GM18867 (cell line): ENCODE measurements around the gene CCDC89.
"Not testable (repeated sequence)": the region's sequence is repeated elsewhere in the genome, so short reads cannot be mapped to it uniquely, and the experiment has no call there.

Source experiments
- ATAC-seq: cut with Tn5 transposase; IDR thresholded peaks from one replicate; pipeline ENCODE4 v1.9.1; 2021; ENCODE audit warnings: mild to moderate bottlenecking, moderate library complexity; ENCODE audit not compliant: unreplicated experiment

CCDC89 gene

DNA sequence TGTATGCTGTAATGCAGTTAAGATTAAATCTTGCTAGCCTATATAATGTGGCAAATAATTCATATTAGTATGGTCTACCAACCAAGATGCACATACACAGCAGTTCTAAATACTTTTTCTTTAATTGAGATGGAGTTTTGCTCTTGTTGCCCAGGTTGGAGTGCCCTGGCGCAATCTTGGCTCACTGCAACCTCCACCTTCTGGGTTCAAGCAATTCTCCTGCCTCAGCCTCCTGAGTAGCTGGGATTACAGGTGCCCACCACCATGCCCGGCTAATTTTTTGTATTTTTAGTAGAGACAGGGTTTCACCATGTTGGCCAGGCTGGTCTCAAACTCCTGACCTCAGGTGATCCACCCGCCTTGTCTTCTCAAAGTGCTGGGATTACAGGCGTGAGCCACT is 31.7 kb downstream of the CCDC89 start:
- not testable (repeated sequence) for ATAC-seq

DNA sequence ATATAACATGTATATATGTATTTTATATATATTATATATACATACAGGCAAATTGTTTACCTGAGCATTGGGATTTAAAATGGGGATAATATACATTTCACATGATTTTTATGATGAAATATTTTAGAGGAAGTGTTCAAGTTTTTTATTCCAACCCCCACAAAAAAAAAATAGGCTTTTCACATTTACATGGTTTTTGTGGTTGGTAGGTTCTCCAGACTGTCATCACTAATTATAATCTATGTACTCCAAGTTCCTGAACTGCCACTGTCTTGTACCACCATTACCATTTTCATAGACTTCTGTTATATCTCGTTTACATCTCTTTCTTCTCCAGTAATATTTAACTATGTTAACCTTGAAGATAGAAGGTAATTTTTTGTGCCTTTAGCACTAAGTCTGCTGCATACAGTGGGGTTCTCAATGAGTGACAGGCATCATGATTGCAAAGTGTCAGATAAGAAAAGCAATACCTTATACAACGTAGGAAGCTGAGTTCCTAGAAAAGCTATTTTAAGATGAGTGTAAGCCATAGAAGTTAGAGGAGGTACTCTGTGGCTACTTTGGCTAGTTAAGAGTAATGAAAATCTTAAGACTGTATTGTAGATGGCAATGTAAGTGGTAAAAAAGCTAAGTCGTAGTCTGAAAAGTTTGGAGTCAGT is 33.1 kb downstream of the CCDC89 start:
- ATAC-seq, result no peak

DNA sequence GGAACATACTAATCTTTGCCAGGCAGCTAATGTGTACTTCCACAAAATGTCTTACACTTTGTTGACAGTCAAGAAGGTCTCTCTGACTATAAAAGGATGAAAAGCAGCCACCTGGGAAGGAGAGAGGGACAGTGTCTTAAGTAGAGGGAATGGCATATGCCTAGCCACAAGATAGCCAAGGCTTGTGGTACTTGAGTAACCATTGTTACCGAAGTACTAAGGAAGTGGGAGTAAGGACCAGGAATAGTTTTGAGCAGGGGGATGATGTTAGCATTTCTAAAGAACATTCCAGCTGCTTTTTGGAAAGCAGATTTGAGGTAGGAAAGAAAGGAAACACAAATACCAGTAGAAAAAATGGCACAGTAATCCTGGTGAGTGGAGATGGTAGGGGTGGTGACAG is 34.9 kb downstream of the CCDC89 start:
- ATAC-seq, result no peak

DNA sequence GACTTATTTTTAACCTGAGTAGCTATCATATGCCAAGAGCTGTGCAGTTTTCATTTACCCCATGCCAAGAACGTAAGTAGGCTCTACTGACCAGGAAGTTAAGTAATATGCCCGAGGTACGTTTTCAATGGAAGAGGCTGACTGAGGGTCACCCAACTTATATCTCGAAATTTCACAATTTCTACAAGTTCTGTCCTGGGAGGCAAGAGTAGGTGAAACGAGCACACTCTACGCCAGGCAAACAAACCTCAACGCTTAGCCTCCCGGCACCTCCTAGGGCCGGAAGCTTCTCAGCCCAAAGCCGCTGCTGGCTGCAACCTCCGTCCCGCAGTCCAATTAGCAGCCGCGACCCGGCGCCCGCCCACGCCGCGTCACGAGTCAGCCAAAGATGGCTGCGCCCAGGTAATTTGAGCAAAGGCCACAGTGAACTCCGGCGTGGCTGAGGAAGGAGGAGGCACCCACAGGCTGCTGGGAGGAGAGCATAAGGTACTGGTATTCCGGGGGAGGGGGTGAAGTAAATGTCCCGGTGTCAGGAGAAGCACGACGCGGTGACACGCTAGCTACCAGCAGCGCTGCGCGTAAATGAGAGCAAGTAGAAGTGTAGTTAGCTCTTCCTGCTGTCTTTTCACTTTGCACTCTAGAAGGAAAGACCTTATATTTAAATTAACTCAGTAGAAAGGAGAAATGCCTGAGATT is 38.2 kb downstream of the CCDC89 start, which contains the start of gene TMEM126A:
TSS of gene TMEM126A (plus strand) at position 364 of the 696 bp plus-strand sequence. CDS start 2,289 bp downstream, outside the sequence.
- peak; percentile 100 for ATAC-seq

DNA sequence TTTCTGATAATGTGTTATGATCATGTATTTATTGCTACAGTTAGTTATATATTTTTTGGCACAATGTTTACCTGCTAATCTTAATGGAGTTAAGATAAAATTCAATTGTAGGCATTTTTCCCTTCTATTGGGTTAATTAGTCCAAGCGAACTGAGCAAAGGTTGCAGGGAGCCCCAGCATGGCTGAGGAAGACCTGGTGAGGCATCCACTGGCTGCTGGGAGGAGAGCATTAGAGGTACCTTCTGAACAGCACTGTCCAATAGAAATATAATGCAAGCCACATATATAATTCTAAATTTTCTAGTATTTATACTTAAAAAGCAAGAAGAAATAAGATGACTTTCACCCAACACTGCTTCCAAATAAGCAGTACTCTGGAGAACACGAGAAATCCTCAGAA is 38.9 kb downstream of the CCDC89 start:
- no peak for ATAC-seq

DNA sequence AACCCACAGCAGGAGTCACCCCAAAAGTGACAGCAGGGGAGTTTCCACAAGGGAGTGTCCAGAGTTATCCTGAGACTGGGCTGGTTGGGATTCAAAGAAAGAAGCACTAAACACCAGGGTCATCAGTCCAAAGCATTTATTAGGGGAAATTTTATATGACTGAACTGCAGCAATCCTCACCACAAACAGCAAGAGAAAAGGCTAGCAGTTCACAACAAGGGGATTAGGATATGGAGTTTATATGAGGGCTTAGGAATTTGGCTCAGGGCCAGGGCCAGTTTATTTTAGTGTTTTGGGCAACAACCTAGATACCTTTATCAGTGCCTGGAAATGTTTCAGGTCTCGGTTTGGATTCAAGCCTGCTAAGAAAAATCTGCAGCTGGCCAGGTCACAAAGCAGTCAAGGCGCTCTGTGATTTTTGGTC is 42.8 kb downstream of the CCDC89 start:
- ATAC-seq, result no peak

DNA sequence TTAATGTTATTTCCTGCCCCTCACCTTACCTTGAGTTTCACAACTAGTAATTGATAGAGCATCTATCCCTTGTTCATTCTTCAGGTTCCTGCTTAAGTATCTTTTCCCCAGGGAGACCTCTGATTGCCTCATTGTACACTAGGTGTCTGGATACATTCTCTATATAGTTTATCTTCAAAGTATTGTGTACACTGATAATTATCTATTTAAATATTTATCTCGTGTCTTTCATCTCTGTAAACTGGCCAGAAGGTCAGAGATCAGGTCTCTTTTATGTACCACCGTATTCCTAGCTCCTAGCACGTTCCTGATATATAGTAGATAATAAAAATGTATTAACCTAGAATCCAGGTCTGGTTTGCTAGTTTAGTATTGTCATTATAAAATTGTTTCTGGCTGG is 51.2 kb downstream of the CCDC89 start:
- no peak for ATAC-seq
